GM18498 (cell line): Measurements from ENCODE around the gene TEX26.
"Not testable (repeated sequence)": the region's sequence is repeated elsewhere in the genome, so short reads cannot be mapped to it uniquely, and the experiment has no call there.

Experiments used
- ATAC-seq: cut with Tn5 transposase; IDR thresholded peaks from one replicate; pipeline ENCODE4 v1.9.1; 2021; ENCODE audit warnings: mild to moderate bottlenecking, moderate library complexity; ENCODE audit not compliant: unreplicated experiment

The TEX26 gene

GRCh38 chr13:30918662-30919405 is 13.6 kb upstream of the TEX26 start:
- ATAC-seq, result no peak

- no peak for ATAC-seq
Observed at GRCh38 chr13:30920162-30920909, 12.1 kb upstream of the TEX26 start.

GRCh38 chr13:30923418-30923817 is 9.0 kb upstream of the TEX26 start:
- ATAC-seq, result no peak

GRCh38 chr13:30924721-30925120 is 7.7 kb upstream of the TEX26 start:
- ATAC-seq, result no peak

- no peak for ATAC-seq
Observed at GRCh38 chr13:30925429-30925828, 7.0 kb upstream of the TEX26 start.

GRCh38 chr13:30926781-30927180 is 5.7 kb upstream of the TEX26 start:
- ATAC-seq, result no peak

- ATAC-seq, result not testable (repeated sequence)
Observed at GRCh38 chr13:30927188-30927587, 5.3 kb upstream of the TEX26 start.

GRCh38 chr13:30927595-30927994 is 4.9 kb upstream of the TEX26 start:
- no peak for ATAC-seq

- no peak for ATAC-seq
Observed at GRCh38 chr13:30928978-30929377, 3.5 kb upstream of the TEX26 start.

GRCh38 chr13:30933354-30933670 is 856 bp downstream of the TEX26 start:
- no peak for ATAC-seq

- ATAC-seq, result no peak
Observed at GRCh38 chr13:30934381-30934780, 1.9 kb downstream of the TEX26 start.

- ATAC-seq, result no peak
Observed at GRCh38 chr13:30934803-30935202, 2.3 kb downstream of the TEX26 start.

- ATAC-seq, result no peak
Observed at GRCh38 chr13:30936971-30937370, 4.5 kb downstream of the TEX26 start.

- ATAC-seq, result no peak
Observed at GRCh38 chr13:30943881-30944280, 11.4 kb downstream of the TEX26 start.

GRCh38 chr13:30957258-30957943 is 24.9 kb downstream of the TEX26 start:
- ATAC-seq, result no peak

GRCh38 chr13:30959678-30960077 is 27.2 kb downstream of the TEX26 start:
- ATAC-seq, result no peak

- ATAC-seq, result no peak
Observed at GRCh38 chr13:30963791-30964190, 31.3 kb downstream of the TEX26 start.

- no peak for ATAC-seq
Observed at GRCh38 chr13:30965380-30965779, 32.9 kb downstream of the TEX26 start.

GRCh38 chr13:30966101-30966500 is 33.6 kb downstream of the TEX26 start:
- ATAC-seq, result no peak

- no peak for ATAC-seq
Observed at GRCh38 chr13:30968846-30969245, 36.4 kb downstream of the TEX26 start.

- ATAC-seq, result no peak
Observed at GRCh38 chr13:30971575-30971974, 39.1 kb downstream of the TEX26 start.

- ATAC-seq, result no peak
Observed at GRCh38 chr13:30972888-30973377, 40.5 kb downstream of the TEX26 start.
